Fibroblast of lung (primary cell): ENCODE data around the gene TMEM233.

Source experiments
- CTCF ChIP-seq, 2 donors: IDR thresholded peaks in 1 of 2; conservative IDR thresholded peaks in 1 of 2; 1 replicate in 1 of 2; 2 replicates in 1 of 2; pipeline ENCODE4 v1.5.1; 2011 to 2012; ENCODE audit warnings: low read length in 2 of 2, control low read depth in 1 of 2, inconsistent platforms in 1 of 2, low read depth in 1 of 2, mild to moderate bottlenecking in 1 of 2
- EZH2 ChIP-seq: IDR thresholded peaks from 2 replicates; pipeline ENCODE4 v1.5.1; 2012; ENCODE audit warnings: low read length, control low read depth, mild to moderate bottlenecking; ENCODE audit errors: missing control alignments

GRCh38 chr12:119683816-119684215 is 90.2 kb downstream of the TMEM233 start:
- TF ChIP-seq EZH2: no peak
- no peak for TF ChIP-seq CTCF (conservative IDR thresholded peaks at IDR 0.05 in 1 of 2, IDR thresholded peaks at IDR 0.05 in 1 of 2; ENCODE audit: low read depth in 1 of 2, low read length in 2 of 2)
